ENCODE measurements around the gene MX2. TPM values are rescaled to one million over a fixed set of nuclear protein-coding genes. Genes with fewer than 3 reads are reported as not detected.
"Not testable (repeated sequence)": the region's sequence is repeated elsewhere in the genome, so short reads cannot be mapped to it uniquely, and the experiment has no call there.

Gene MX2
- total RNA-seq, 2 donors from 2014 or later = 1.7 to 4.9 TPM

DNA sequence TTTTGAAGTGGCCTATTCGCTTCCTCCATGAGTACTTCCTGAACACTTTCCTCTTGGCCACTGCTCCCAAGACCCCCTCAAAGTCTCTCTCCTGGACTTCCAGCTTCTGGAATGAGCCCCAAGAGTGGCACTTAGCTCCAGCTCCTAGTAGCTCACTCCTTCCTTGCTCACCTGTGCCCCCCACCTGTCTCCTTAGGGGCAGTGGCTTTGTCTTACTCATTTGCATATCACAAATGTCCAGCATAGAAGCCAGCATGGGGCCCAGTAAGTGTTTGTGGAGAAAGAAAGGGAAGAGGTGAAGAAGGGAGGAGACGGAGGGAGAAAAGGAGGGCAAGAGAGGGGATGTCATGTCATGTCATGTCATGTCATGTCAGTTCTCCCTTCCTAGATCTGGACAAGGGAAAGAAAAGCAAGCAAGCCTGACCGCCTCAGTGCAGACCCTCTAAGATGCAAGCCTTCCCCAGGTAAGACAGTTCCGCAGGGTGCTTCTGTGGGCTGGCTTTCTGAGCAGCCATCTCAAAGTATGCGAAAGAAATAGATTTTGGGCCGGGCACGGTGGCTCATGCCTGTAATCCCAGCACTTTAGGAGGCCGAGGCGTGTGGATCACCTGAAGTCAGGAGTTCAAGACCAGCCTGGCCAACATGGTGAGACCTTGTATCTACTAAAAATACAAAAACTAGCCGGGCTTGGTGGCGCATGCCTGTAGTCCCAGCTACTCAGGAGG is 57.3 kb downstream of the MX2 start:
- 93% methylated on average over 11 of the region's 11 CpGs for WGBS
- no peaks in the 10 kb centered on the region for H3K36me3 ChIP-seq
- H3K27me3 ChIP-seq (replicated peaks; ENCODE audit: insufficient read depth) = no peaks in the 10 kb centered on the region
- intact Hi-C loops (cut with DNase I) = no loop called here
- H3K9me3 ChIP-seq = no peaks in the 10 kb centered on the region
- H3K4me1 ChIP-seq (replicated peaks) = no peaks in the 10 kb centered on the region
- H3K4me3 ChIP-seq = no peak overlapping the region
- TF ChIP-seq POLR2A (IDR thresholded peaks at IDR 0.05) (no peak), POLR2AphosphoS5 (IDR thresholded peaks at IDR 0.05) (no peak), CTCF (IDR thresholded peaks at IDR 0.05) (no peak)
- H3K27ac ChIP-seq = no peak overlapping the region
- DNase-seq (ENCODE audit: low spot score) = no peak

DNA sequence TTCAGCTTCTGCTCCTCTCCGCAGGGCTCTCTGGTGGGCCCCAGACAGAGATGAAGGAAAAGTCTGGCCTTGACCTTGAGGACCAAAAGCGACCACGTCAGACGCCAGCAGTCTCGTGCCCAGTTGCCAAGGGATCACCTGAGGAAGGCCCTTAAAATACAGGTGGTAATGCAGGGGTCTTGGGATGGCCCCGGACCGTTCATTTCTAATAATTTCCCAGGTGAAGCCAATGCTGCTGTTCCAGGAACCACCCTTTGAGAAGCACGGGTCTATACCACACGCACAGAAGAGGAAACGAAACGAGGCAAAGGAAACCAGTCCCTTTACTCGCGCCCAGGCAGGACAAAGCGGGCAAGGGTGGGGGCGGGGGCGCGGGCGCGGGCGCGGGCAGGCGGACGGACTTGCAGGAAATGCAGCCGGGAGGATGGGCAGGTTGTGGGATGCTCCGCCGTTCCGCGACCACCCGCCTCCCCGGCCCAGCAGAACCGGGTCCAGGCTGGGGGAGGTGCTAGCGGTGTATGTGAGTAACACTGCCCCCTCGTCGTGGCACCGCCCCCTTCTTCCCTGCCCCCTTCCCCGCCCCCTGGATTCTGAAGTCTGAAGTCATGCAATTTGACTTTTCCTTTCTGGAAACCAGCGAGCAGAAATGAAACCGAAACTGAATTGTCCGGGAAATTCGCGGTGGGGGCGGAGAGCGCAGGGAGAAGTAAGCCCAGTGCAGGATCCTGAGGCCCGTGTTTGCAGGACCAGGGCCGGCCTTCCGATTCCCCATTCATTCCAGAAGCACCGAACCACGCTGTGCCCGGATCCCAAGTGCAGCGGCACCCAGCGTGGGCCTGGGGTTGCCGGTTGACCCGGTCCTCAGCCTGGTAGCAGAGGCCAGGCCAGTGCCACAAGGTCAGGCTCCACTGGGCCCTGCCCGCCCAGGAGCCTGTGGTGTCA is 58.4 kb downstream of the MX2 start:
- no peaks in the 10 kb centered on the region for H3K36me3 ChIP-seq
- DNase-seq (ENCODE audit: low spot score) = peak; percentile 79
- H3K4me1 ChIP-seq (replicated peaks) = no peaks in the 10 kb centered on the region
- 4% methylated on average over 52 of the region's 54 CpGs for WGBS
- peak overlapping the region; percentile 56 to 58 for H3K4me3 ChIP-seq
- H3K27me3 ChIP-seq (replicated peaks; ENCODE audit: insufficient read depth) = no peaks in the 10 kb centered on the region
- peak; percentile 39 for TF ChIP-seq POLR2A (IDR thresholded peaks at IDR 0.05)
- TF ChIP-seq CTCF (IDR thresholded peaks at IDR 0.05) = peak in 1 of 4 experiments; percentile 11
- TF ChIP-seq POLR2AphosphoS5 (IDR thresholded peaks at IDR 0.05) = peak; percentile 80
- peak overlapping the region; percentile 66 to 84 for H3K27ac ChIP-seq
- no peaks in the 10 kb centered on the region for H3K9me3 ChIP-seq
- intact Hi-C loops (cut with DNase I) = loop anchor here (10.0 kb wide), 1 partner anchor 255 kb away; the partner anchor contains the start of gene BACE2

DNA sequence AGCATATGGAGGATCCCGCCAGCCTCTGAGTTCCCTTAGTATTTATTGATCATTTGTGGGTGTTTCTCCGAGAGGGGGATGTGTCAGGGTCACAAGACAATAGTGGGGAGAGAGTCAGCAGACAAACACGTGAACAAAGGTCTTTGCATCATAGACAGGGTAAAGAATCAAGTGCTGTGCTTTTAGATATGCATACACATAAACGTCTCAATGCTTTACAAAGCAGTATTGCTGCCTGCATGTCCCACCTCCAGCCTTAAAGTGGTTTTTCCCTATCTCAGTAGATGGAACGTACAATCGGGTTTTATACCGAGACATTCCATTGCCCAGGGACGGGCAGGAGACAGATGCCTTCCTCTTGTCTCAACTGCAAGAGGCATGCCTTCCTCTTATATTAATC is 59.2 kb downstream of the MX2 start:
- H3K4me3 ChIP-seq; H3K9me3 ChIP-seq; DNase-seq (ENCODE audit: low spot score); H3K4me1 ChIP-seq (replicated peaks); H3K36me3 ChIP-seq; H3K27me3 ChIP-seq (replicated peaks; ENCODE audit: insufficient read depth): not testable (repeated sequence)
- peak overlapping the region; percentile 66 to 84 for H3K27ac ChIP-seq
- intact Hi-C loops (cut with DNase I) = loop anchor here (10.0 kb wide), 1 partner anchor 256 kb away; the partner anchor contains the start of gene BACE2
- WGBS = 28% methylated on average over 8 of the region's 8 CpGs

DNA sequence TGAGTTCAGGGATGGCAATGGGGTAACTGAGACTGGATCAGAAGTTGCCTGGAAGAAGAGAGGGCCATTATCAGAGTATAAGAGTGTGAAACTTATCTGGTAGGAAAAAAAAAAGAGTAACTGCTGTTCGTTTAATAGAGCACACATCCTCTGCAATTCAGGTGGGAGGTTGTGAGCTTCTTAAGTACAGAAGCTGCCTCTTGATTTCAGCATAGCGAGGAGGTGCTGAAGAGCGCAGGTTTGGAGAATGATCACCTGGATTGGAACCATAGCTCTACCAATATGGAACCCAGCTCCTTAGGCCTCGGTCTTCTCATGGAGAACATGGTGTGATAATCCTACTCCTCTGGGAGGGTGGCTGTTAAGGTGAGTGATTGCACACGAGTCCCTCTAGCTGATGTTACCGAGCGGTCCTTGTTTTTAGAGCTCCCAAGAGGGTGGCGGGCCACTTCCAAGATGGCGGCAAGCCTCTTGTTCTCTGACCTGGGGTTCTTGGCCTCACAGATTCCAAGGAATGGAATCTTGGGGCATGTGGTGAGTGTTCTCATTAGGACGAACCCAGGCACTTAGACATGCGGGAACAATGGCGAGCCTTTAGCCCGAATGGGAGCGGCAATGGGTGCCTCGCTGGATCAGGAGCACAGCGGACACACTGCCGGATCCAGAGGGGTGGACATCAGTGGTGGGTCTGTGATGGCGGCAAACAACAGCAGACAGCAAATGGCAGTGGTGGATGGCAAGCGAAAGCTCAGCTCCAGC is 60.9 kb downstream of the MX2 start:
- 91% methylated on average over 19 of the region's 19 CpGs for WGBS
- intact Hi-C loops (cut with DNase I) = loop anchor here (10.0 kb wide), 1 partner anchor 258 kb away; the partner anchor contains the start of gene BACE2
- H3K27me3 ChIP-seq (replicated peaks; ENCODE audit: insufficient read depth) = no peaks in the 10 kb centered on the region
- H3K4me1 ChIP-seq (replicated peaks) = no peaks in the 10 kb centered on the region
- TF ChIP-seq POLR2AphosphoS5 (IDR thresholded peaks at IDR 0.05) = no peak
- no peak for TF ChIP-seq CTCF (IDR thresholded peaks at IDR 0.05)
- TF ChIP-seq POLR2A (IDR thresholded peaks at IDR 0.05) = no peak
- DNase-seq (ENCODE audit: low spot score) = no peak
- H3K9me3 ChIP-seq = no peaks in the 10 kb centered on the region
- H3K4me3 ChIP-seq = no peak overlapping the region
- no peak overlapping the region for H3K27ac ChIP-seq
- H3K36me3 ChIP-seq = no peaks in the 10 kb centered on the region

DNA sequence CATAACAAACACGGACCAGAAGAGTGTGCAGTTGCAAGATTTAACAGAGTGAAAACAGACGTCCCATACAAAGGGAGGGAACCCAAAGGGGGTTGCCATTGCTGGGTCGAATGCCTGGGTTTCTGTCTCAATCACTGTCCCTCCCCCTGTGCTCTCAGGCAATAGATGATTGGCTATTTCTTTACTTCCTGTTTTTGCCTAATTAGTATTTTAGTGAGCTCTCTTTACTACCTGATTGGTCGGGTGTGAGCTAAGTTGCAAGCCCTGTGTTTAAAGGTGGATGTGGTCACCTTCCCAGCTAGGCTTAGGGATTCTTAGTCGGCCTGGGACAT is 61.4 kb downstream of the MX2 start:
- DNase-seq (ENCODE audit: low spot score); H3K27ac ChIP-seq; H3K4me1 ChIP-seq (replicated peaks); H3K4me3 ChIP-seq; H3K9me3 ChIP-seq; H3K36me3 ChIP-seq; H3K27me3 ChIP-seq (replicated peaks; ENCODE audit: insufficient read depth): not testable (repeated sequence)
- intact Hi-C loops (cut with DNase I) = loop anchor here (10.0 kb wide), 1 partner anchor 258 kb away; the partner anchor contains the start of gene BACE2
- 82% methylated on average over 5 of the region's 5 CpGs for WGBS
